K562 (cell line): Measurements from ENCODE around the gene MAP2K7. TPM values are rescaled to one million over a fixed set of nuclear protein-coding genes. Genes with fewer than 3 reads are reported as not detected.

Source experiments
- ATAC-seq: fragments of 200-7000 bp; cut with Tn5 transposase; 3 replicates; pipeline ENCODE4 v1.9.1; 2020; ENCODE audit warnings: moderate library complexity
- BruUV-seq: library from RNA; stranded (reverse); fragments of 400-500 nt; replicated peaks from 2 replicates; lab custom pipeline; 2021; lab: Mats Ljungman, UMichigan
- CTCF ChIA-PET: fragments of 300-600 bp; formaldehyde crosslinking; extraction: SDS; loops from one replicate; lab custom pipeline; 2021; ENCODE audit warnings: low intra/inter-chr PET ratio; lab: Yijun Ruan, JAX
- POLR2A ChIA-PET: fragments of 300-600, 350-650 bp; sonication (Branson Sonifier 250); formaldehyde crosslinking; extraction: SDS; loops from one replicate; lab custom pipeline; 2021; ENCODE audit warnings: antibody characterized with exemption, inconsistent platforms; lab: Yijun Ruan, JAX
- DNase-seq, 4 experiments: peaks; one replicate each; pipeline versions ENCODE4 v3.0.0 to v3.0.0-alpha.2; 2011 to 2018; ENCODE audit warnings: low spot score in 3 of 4, mixed read lengths in 3 of 4; ENCODE audit errors: extremely low read depth in 1 of 4
- FAIRE-seq: peaks from 2 replicates; lab custom pipeline; 2011; peaks lifted over from hg19 to GRCh38; lab: Jason Lieb, UNC
- H2AFZ ChIP-seq: 2 replicates; pipeline ENCODE4 v1.6.0; 2011; ENCODE audit warnings: low read depth, low read length, control low read depth, inconsistent platforms
- H3K27ac ChIP-seq: fragments of 200-600 bp; 3 replicates; pipeline ENCODE4 v1.8.0; 2011; ENCODE audit warnings: low read depth, mild to moderate bottlenecking, control low read depth, inconsistent platforms, low read length, moderate library complexity, mixed read lengths; ENCODE audit errors: extremely low read depth
- H3K27me3 ChIP-seq, 2 experiments: fragments of 300-600 bp in 1 of 2; 2 replicates in 1 of 2; 3 replicates in 1 of 2; pipeline versions ENCODE4 v1.6.0 to v1.8.0; 2011; ENCODE audit warnings: inconsistent platforms in 2 of 2, low read length in 2 of 2, mild to moderate bottlenecking in 1 of 2, mixed read lengths in 1 of 2, moderate library complexity in 1 of 2; ENCODE audit not compliant: control insufficient read depth in 2 of 2, insufficient read depth in 2 of 2
- H3K36me3 ChIP-seq: fragments of 300-600 bp; 3 replicates; pipeline ENCODE4 v1.8.0; 2011; ENCODE audit warnings: mild to moderate bottlenecking, low read length, inconsistent platforms; ENCODE audit not compliant: control insufficient read depth, insufficient read depth
- H3K4me1 ChIP-seq, 2 experiments: fragments of 200-600 bp in 1 of 2; replicated peaks in 1 of 2; 2 replicates in 1 of 2; 3 replicates in 1 of 2; pipeline versions ENCODE4 v1.5.1 to v1.8.0; 2011; ENCODE audit warnings: inconsistent platforms in 2 of 2, low read length in 2 of 2, mild to moderate bottlenecking in 1 of 2, mixed read lengths in 1 of 2, moderate library complexity in 1 of 2; ENCODE audit not compliant: control insufficient read depth in 2 of 2, insufficient read depth in 2 of 2
- H3K4me2 ChIP-seq: 2 replicates; pipeline ENCODE4 v1.6.1; 2011; ENCODE audit warnings: low read length, control low read depth, inconsistent platforms, mixed read lengths; ENCODE audit not compliant: insufficient read depth
- H3K4me3 ChIP-seq: fragments of 200-600 bp; sonication (generic), shearing (Covaris generic); 2 replicates; pipeline ENCODE4 v1.5.1; 2016; ENCODE audit warnings: control low read depth, inconsistent platforms
- H3K79me2 ChIP-seq: fragments of 200-600 bp; 3 replicates; pipeline ENCODE4 v1.8.0; 2011; ENCODE audit warnings: low read length, inconsistent platforms; ENCODE audit not compliant: control insufficient read depth, insufficient read depth
- H3K9ac ChIP-seq, 2 experiments: 2 replicates each; pipeline versions ENCODE4 v1.6.0 to v1.6.1; 2011; ENCODE audit warnings: low read depth in 2 of 2, low read length in 2 of 2, control low read depth in 1 of 2, inconsistent platforms in 1 of 2, mild to moderate bottlenecking in 1 of 2, mixed read lengths in 1 of 2; ENCODE audit not compliant: insufficient read depth in 1 of 2
- H3K9me1 ChIP-seq: one replicate; pipeline ENCODE4 v1.6.0; 2011; ENCODE audit warnings: inconsistent platforms, mild to moderate bottlenecking, low read length, moderate library complexity; ENCODE audit not compliant: control insufficient read depth, insufficient read depth
- H3K9me3 ChIP-seq: replicated peaks from 2 replicates; pipeline ENCODE4 v1.5.1; 2011; ENCODE audit warnings: low read depth, low read length, inconsistent platforms; ENCODE audit not compliant: control insufficient read depth, insufficient read depth
- H4K20me1 ChIP-seq: replicated peaks from 2 replicates; pipeline ENCODE4 v1.6.1; 2011; ENCODE audit warnings: low read length, inconsistent platforms, mixed read lengths; ENCODE audit not compliant: control insufficient read depth, insufficient read depth
- HNRNPL ChIP-seq: fragments of 200-400 bp; formaldehyde crosslinking; IDR thresholded peaks from 2 replicates; pipeline ENCODE4 v1.6.1; 2017; ENCODE audit warnings: low read depth, mild to moderate bottlenecking, low read length
- NFIX ChIP-seq: fragments of 250-450 bp; sonication (Bioruptor Pico); IDR thresholded peaks from 2 replicates; pipeline ENCODE4 v1.4.0; 2020; ENCODE audit warnings: low read depth, mild to moderate bottlenecking, moderate library complexity
- NR2C2 ChIP-seq, 2 experiments: fragments of 200-800 bp in 1 of 2; sonication (Bioruptor generic) in 1 of 2; sonication (generic) in 1 of 2; formaldehyde crosslinking in 1 of 2; IDR thresholded peaks; 2 replicates each; pipeline versions ENCODE4 v1.6.1 to v1.8.0; 2016 to 2022; ENCODE audit warnings: mild to moderate bottlenecking in 1 of 2, missing compliant biosample characterization in 1 of 2, missing genetic modification characterization in 1 of 2, missing genetic modification reagents in 1 of 2
- NUFIP1 ChIP-seq: fragments of 450-650 bp; IDR thresholded peaks from 2 replicates; pipeline ENCODE4 v1.6.1; 2018; ENCODE audit not compliant: partially characterized antibody
- ZBTB33 ChIP-seq: sonication (generic); formaldehyde crosslinking; IDR thresholded peaks from 2 replicates; pipeline ENCODE4 v1.8.1; 2023; ENCODE audit warnings: mild to moderate bottlenecking, missing genetic modification reagents
- WGBS: fragments of 100-300 bp; shearing (Covaris generic); methylation state at CpG from one replicate; pipeline ENCODE4 v1.1.6; 2016; ENCODE audit warnings: low coverage, mixed read lengths; ENCODE audit not compliant: insufficient coverage; ENCODE audit errors: missing lambda C conversion rate; 5-methylcytosine and 5-hydroxymethylcytosine counted together
- in situ Hi-C: fragments of 300-500 bp; cut with MboI; formaldehyde crosslinking; loops from 4 replicates; pipeline ENCODE4 v1.15.0; 2018; ENCODE audit warnings: inconsistent platforms, mixed read lengths
- intact Hi-C: fragments of 100-400 bp; cut with micrococcal nuclease; formaldehyde crosslinking; loops from 2 replicates; pipeline ENCODE4 v1.14.2; 2022
- polyA plus RNA-seq, 8 experiments: library from polyadenylated mRNA; depleted of rRNA in 4 of 8; stranded (reverse) in 5 of 8; unstranded in 3 of 8; fragments of >200 nt; fragmentation: Nextera tagmentation in 2 of 8; fragmentation: Illumina TruSeq in 1 of 8; extraction: Ambion mirVana in 2 of 8; extraction: Trizol in 1 of 8; gene quantifications; 2 replicates each; pipeline versions ENCODE4 v1.2.1 to v1.2.3, GENCODE V29; 2011 to 2014; ENCODE audit warnings: inconsistent platforms in 1 of 8, missing spikeins in 1 of 8
- total RNA-seq, 7 experiments: library from RNA; depleted of rRNA in 6 of 7; stranded (reverse); fragments of >200 nt in 6 of 7; fragmentation: Illumina TruSeq in 2 of 7; extraction: Trizol in 2 of 7; gene quantifications; 2 replicates each; pipeline versions ENCODE4 v1.2.1 to v1.2.3, GENCODE V29; 2011 to 2021; ENCODE audit warnings: low replicate concordance in 1 of 7
- TF ChIP-seq, protein P1 (sequence below): fragments of 250-450 bp; sonication (Bioruptor Pico); IDR thresholded peaks from 2 replicates; pipeline ENCODE4 v1.4.0; 2020; ENCODE audit warnings: mild to moderate bottlenecking, moderate library complexity

MAP2K7 gene
- total and polyA plus RNA-seq, 9 of the 15 experiments (the other 6 are each of a cell fraction or from before 2014, with no cell fraction given) = 0.51 to 45.8 (median 14.1) TPM

DNA sequence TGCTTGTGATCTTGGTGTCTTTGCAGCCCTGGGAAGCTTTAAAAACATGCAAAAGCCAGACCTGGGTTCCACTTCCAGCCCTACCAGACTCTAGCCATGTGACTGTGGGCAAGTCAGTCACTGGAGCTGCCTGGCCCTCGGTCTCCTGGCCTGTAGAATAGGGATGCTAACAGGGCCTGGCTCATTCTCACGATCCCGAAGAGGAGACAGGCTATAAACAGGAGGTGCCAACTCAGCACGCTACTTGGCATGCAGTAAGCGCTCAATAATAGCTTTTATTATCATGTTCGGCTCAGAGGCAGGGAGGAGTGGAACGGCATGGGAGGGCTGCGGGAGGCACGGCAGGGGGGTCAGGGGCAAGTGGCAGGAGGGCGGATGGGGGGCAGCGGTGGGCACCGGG, 20.6 kb downstream of the MAP2K7 start (continued):
- TF ChIP-seq, protein P1, sequence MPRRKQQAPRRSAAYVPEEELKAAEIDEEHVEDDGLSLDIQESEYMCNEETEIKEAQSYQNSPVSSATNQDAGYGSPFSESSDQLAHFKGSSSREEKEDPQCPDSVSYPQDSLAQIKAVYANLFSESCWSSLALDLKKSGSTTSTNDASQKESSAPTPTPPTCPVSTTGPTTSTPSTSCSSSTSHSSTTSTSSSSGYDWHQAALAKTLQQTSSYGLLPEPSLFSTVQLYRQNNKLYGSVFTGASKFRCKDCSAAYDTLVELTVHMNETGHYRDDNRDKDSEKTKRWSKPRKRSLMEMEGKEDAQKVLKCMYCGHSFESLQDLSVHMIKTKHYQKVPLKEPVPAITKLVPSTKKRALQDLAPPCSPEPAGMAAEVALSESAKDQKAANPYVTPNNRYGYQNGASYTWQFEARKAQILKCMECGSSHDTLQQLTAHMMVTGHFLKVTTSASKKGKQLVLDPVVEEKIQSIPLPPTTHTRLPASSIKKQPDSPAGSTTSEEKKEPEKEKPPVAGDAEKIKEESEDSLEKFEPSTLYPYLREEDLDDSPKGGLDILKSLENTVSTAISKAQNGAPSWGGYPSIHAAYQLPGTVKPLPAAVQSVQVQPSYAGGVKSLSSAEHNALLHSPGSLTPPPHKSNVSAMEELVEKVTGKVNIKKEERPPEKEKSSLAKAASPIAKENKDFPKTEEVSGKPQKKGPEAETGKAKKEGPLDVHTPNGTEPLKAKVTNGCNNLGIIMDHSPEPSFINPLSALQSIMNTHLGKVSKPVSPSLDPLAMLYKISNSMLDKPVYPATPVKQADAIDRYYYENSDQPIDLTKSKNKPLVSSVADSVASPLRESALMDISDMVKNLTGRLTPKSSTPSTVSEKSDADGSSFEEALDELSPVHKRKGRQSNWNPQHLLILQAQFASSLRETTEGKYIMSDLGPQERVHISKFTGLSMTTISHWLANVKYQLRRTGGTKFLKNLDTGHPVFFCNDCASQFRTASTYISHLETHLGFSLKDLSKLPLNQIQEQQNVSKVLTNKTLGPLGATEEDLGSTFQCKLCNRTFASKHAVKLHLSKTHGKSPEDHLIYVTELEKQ (CRISPR knock-in tag) = no peak
- TF ChIP-seq NUFIP1 (no peak), NR2C2 (CRISPR knock-in tag; IDR thresholded peaks at IDR 0.05) (no peak), NR2C2 (tag; IDR thresholded peaks at IDR 0.05) (no peak)
- TF ChIP-seq, all 486 proteins: peak for 4

- Histone ChIP-seq H3K4me2 (no peak overlapping the region; the same call in 1 of the 2 replicates), H3K79me2 (peaks cover 3% of the 10 kb centered on the region; the same call in 2 of the 3 replicates), H2AFZ (no peak overlapping the region), H3K36me3 (peaks cover 35% of the 10 kb centered on the region; the same call in 1 of the 3 replicates), H4K20me1 (peaks cover 31% of the 10 kb centered on the region; the same call in 1 of the 2 replicates), H3K4me3 (peak overlapping the region; percentile 48), H3K27ac (peak overlapping the region; percentile 48; the same call in 1 of the 3 replicates), H3K9me3 (no peaks in the 10 kb centered on the region), H3K27me3 (no peaks in the 10 kb centered on the region), H3K4me1 (peaks cover 13 to 85% of the 10 kb centered on the region in 2 experiments), H3K9me1 (no peaks in the 10 kb centered on the region), H3K9ac (peak overlapping the region in 1 of 2 experiments; percentile 87; a peak in 2 of 4 replicates)
- 76% methylated on average over 12 of the region's 34 CpGs for WGBS
- FAIRE-seq (no peak), DNase-seq (no peak), ATAC-seq (no peak)
- BruUV-seq = no TSS peak
- TF ChIP-seq NFIX (CRISPR knock-in tag) (no peak), ZBTB33 (CRISPR knock-in tag) (0 out of 2 replicates have a peak, but pooled peaks have one; percentile 44), HNRNPL (0 out of 2 replicates have a peak, but pooled peaks have one; percentile 48)
- POLR2A ChIA-PET = no interaction called here
- CTCF ChIA-PET = interaction anchor here (0.6 to 1.4 kb wide), 3 partner anchors 59 to 697 kb away, joined by 3 to 5 read pairs (median 3); no protein-coding TSS in a partner anchor
- intact Hi-C loops (loop anchor here (1.0 to 5.0 kb wide), 2 partner anchors 52 to 71 kb away; partner anchors contain the start of gene PRR36), in situ Hi-C loops (loop anchor here (5.0 kb wide), 1 partner anchor 72 kb away; no protein-coding TSS in a partner anchor)
Measured at GRCh38 chr19:7924651-7925170, 21.0 kb downstream of the MAP2K7 start.
